ENCODE data around the gene GET4.
"Not testable (repeated sequence)": the region's sequence is repeated elsewhere in the genome, so short reads cannot be mapped to it uniquely, and the experiment has no call there.

GET4 gene

GRCh38 chr7:868189-868486, 8.2 kb upstream of the GET4 start:
- H3K4me3 ChIP-seq (ENCODE audit: low read depth, low read length): no peak overlapping the region

GRCh38 chr7:869348-869747, 7.0 kb upstream of the GET4 start:
- no peak overlapping the region for H3K4me3 ChIP-seq (ENCODE audit: low read depth, low read length)

GRCh38 chr7:871900-872537, 4.3 kb upstream of the GET4 start:
- H3K4me3 ChIP-seq (ENCODE audit: low read depth, low read length): no peak overlapping the region

- not testable (repeated sequence) for H3K4me3 ChIP-seq (ENCODE audit: low read depth, low read length)
These were observed 3.7 kb upstream of the GET4 start for GRCh38 chr7:872685-873084.

- no peak overlapping the region for H3K4me3 ChIP-seq (ENCODE audit: low read depth, low read length)
These were observed 2.9 kb upstream of the GET4 start for GRCh38 chr7:873367-874002.

GRCh38 chr7:874031-874749, 2.2 kb upstream of the GET4 start:
- H3K4me3 ChIP-seq (ENCODE audit: low read depth, low read length): no peak overlapping the region

- H3K4me3 ChIP-seq (ENCODE audit: low read depth, low read length): no peak overlapping the region
These were observed 1.3 kb upstream of the GET4 start for GRCh38 chr7:875051-875450.

GRCh38 chr7:875476-876076, 778 bp upstream of the GET4 start:
- H3K4me3 ChIP-seq (ENCODE audit: low read depth, low read length): no peak overlapping the region

- peak overlapping the region; percentile 78 for H3K4me3 ChIP-seq (ENCODE audit: low read depth, low read length)
These were observed 588 bp downstream of the GET4 start for GRCh38 chr7:876972-877311.

GRCh38 chr7:877312-878232, 1.2 kb downstream of the GET4 start:
- peak overlapping the region; percentile 78 for H3K4me3 ChIP-seq (ENCODE audit: low read depth, low read length)

GRCh38 chr7:879093-879492, 2.7 kb downstream of the GET4 start:
- H3K4me3 ChIP-seq (ENCODE audit: low read depth, low read length): no peak overlapping the region

- no peak overlapping the region for H3K4me3 ChIP-seq (ENCODE audit: low read depth, low read length)
These were observed 3.4 kb downstream of the GET4 start for GRCh38 chr7:879706-880105.

- no peak overlapping the region for H3K4me3 ChIP-seq (ENCODE audit: low read depth, low read length)
These were observed 4.1 kb downstream of the GET4 start for GRCh38 chr7:880450-880849.

GRCh38 chr7:881441-882234, 5.3 kb downstream of the GET4 start:
- no peak overlapping the region for H3K4me3 ChIP-seq (ENCODE audit: low read depth, low read length)

GRCh38 chr7:882336-883035, 6.1 kb downstream of the GET4 start:
- H3K4me3 ChIP-seq (ENCODE audit: low read depth, low read length): no peak overlapping the region

- H3K4me3 ChIP-seq (ENCODE audit: low read depth, low read length): no peak overlapping the region
These were observed 7.0 kb downstream of the GET4 start for GRCh38 chr7:883055-884021.

GRCh38 chr7:884191-885003, 8.0 kb downstream of the GET4 start:
- H3K4me3 ChIP-seq (ENCODE audit: low read depth, low read length): no peak overlapping the region

Data from iPS-11a (cell line).